GM12864 (cell line): ENCODE data around the gene SLC45A1.

Experiments
- DNase-seq: peaks from one replicate; pipeline ENCODE4 v3.0.0-alpha.2; 2011; ENCODE audit warnings: low read depth
- H3K4me3 ChIP-seq: 2 replicates; pipeline ENCODE4 v1.5.1; 2011; ENCODE audit warnings: mild to moderate bottlenecking, low read depth, low read length, control low read depth
- CTCF ChIP-seq: IDR thresholded peaks from 2 replicates; pipeline ENCODE4 v1.5.1; 2011; ENCODE audit warnings: low read depth, mild to moderate bottlenecking, moderate library complexity, low read length, control low read depth, inconsistent platforms; ENCODE audit errors: missing control alignments

SLC45A1 gene

DNA sequence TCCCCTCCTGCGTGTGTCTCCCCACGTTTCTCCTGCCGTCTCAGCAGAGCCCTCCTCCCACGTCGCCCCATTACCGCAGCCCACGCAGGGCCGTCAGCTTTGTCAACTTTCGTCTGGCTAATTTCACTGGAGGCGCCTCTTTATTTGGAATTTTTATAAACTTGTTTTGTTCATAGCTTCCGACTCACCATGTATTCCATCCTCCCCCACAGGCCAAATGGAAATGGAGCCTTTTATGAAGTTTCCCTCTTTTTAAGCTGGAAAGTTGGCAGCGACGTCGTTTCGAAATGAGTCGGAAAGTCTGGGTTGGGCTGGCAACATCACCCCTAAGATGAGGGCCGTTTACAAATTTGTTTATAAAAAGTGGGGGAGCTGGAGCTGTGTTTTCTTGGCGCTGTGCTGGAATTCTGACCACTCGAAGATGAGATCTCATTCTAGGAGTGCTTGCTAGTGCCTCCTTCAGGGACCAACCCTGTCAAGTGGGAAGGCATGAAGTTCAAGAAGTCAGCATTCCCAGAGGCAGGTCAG lies 23.7 kb upstream of the SLC45A1 start:
- no peak overlapping the region for H3K4me3 ChIP-seq
- no peak for TF ChIP-seq CTCF
- no peak for DNase-seq

DNA sequence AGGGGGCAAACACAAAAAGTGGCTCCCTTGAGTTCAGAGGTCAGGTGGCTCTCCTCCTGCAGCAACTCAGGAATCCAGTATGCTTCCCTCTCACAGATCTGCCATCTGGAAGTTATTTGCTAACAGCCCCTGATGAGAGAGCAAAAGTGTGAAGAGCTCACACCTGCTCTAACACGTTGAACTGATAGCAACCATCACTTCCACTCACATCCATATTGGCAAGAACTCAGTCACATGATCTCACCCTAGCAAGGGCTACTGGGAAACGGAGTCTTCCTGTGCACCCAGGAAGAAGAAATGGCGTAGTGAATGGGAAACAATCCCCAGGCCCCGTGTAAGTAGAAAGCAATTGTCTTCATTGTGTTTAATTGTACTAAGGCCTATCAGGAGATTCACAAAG lies 20.7 kb upstream of the SLC45A1 start:
- no peak for TF ChIP-seq CTCF
- no peak overlapping the region for H3K4me3 ChIP-seq
- no peak for DNase-seq

GRCh38 chr1:8299963-8300362 lies 18.0 kb upstream of the SLC45A1 start:
- no peak overlapping the region for H3K4me3 ChIP-seq
- no peak for TF ChIP-seq CTCF
- DNase-seq = no peak

DNA sequence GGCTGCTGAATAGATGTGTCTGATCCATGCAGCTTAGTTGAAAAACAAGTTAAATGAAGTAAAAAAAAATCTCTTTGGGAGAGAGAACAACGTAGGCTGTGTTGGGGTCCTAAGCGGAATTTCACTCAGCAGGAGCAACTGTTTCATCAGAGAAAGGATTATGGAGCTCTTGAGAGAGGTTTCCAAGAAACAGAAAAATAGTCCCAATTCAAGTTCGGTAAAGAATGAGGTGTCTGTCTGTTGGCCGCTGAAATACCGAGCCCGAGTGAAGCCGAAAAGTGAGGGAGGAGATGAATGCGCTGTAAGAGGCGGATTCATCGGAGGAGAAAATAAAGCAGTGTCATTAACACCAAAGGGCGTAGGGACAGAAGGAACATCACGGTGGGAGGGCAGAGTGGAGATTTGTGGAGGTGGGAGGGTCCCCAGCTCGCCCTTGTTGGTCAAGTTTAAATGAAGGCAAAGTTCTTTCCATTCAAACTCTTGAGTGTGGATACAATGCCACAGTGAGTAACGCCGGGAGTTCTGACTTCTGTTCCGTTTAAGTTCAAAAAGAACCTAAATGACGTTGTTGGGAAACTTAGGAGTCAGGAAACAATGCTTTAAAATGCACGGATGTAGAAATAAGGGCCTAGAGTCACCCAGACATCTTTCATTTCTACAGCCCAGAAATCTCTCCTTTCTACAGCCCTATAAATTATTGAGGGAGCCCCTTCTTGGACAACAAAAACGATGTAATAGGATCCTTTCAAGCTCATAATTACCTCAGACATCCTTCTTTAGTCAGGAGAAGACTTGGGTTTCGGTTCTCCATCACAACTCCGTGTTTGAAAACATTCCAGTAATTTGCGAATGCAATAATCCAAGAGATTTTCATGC lies 15.6 kb upstream of the SLC45A1 start:
- no peak overlapping the region for H3K4me3 ChIP-seq
- TF ChIP-seq CTCF = no peak
- no peak for DNase-seq

GRCh38 chr1:8303141-8303540 lies 14.8 kb upstream of the SLC45A1 start:
- TF ChIP-seq CTCF = no peak
- no peak for DNase-seq

GRCh38 chr1:8303876-8304275 lies 14.0 kb upstream of the SLC45A1 start:
- DNase-seq = no peak
- no peak overlapping the region for H3K4me3 ChIP-seq
- TF ChIP-seq CTCF = no peak

More at GRCh38 chr1:8303141-8303540, 14.8 kb upstream of the SLC45A1 start:
- no peak overlapping the region for H3K4me3 ChIP-seq
